GM18519 (cell line): ENCODE data around the gene SCAF11.

Experiments used
- ATAC-seq: cut with Tn5 transposase; IDR thresholded peaks from one replicate; pipeline ENCODE4 v1.9.1; 2021; ENCODE audit warnings: mild to moderate bottlenecking, moderate library complexity; ENCODE audit not compliant: unreplicated experiment, low FRiP score

Gene SCAF11

GRCh38 chr12:45928309-45928708, 62.1 kb downstream of the SCAF11 start:
- ATAC-seq: no peak

GRCh38 chr12:45918818-45919217, 71.6 kb downstream of the SCAF11 start:
- ATAC-seq: no peak

GRCh38 chr12:45915405-45915804, 75.0 kb downstream of the SCAF11 start:
- ATAC-seq: no peak

- no peak for ATAC-seq
Observed at GRCh38 chr12:45914090-45914489, 76.3 kb downstream of the SCAF11 start.

GRCh38 chr12:45913631-45914030, 76.7 kb downstream of the SCAF11 start:
- no peak for ATAC-seq

GRCh38 chr12:45912774-45913173, 77.6 kb downstream of the SCAF11 start:
- ATAC-seq: no peak

- ATAC-seq: no peak
Observed at GRCh38 chr12:45909041-45909713, 81.2 kb downstream of the SCAF11 start.

- ATAC-seq: peak; percentile 73
Observed at GRCh38 chr12:45907955-45908354, 82.4 kb downstream of the SCAF11 start.

- no peak for ATAC-seq
Observed at GRCh38 chr12:45898094-45898493, 92.3 kb downstream of the SCAF11 start.

- no peak for ATAC-seq
Observed at GRCh38 chr12:45895961-45896360, 94.4 kb downstream of the SCAF11 start.

GRCh38 chr12:45893240-45893639, 97.1 kb downstream of the SCAF11 start:
- no peak for ATAC-seq

GRCh38 chr12:45890276-45890675, 100.1 kb downstream of the SCAF11 start:
- ATAC-seq: no peak

GRCh38 chr12:45887544-45887943, 102.8 kb downstream of the SCAF11 start:
- no peak for ATAC-seq

- ATAC-seq: no peak
Observed at GRCh38 chr12:45886685-45887084, 103.7 kb downstream of the SCAF11 start.

- ATAC-seq: no peak
Observed at GRCh38 chr12:45883187-45883586, 107.2 kb downstream of the SCAF11 start.

GRCh38 chr12:45880533-45880932, 109.8 kb downstream of the SCAF11 start:
- no peak for ATAC-seq

GRCh38 chr12:45879363-45879895, 110.9 kb downstream of the SCAF11 start:
- ATAC-seq: no peak

- ATAC-seq: no peak
Observed at GRCh38 chr12:45878630-45879255, 111.6 kb downstream of the SCAF11 start.

- ATAC-seq: no peak
Observed at GRCh38 chr12:45877069-45877468, 113.3 kb downstream of the SCAF11 start.

GRCh38 chr12:45872446-45872845, 117.9 kb downstream of the SCAF11 start:
- ATAC-seq: no peak
